ENCODE data around the gene ATF6.

DNA sequence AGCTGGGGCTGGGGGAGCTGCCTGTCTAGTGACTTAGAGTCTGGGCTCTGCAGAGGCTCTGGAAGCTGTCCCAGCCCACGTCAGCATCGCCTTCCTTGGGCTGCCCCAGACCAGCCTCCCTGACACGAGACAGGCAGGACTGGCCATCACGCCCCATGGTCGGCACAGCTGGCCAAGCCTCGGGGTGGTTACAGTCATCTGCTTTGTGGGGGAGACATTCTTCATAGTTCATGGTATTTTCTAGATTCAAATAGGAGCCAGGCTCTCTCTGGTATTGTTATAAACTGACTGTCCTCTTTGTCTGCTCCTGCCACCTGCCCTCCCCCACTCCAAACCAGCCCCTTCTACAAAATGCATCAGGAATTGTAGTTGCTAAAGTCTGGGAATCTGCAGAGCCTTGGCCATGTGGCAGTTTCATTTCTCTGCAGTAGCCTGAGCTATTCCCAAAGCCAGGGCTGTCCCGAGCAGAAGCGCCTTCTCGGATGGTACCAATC is 228.1 kb downstream of the ATF6 start:
- TF ChIP-seq, protein P1, sequence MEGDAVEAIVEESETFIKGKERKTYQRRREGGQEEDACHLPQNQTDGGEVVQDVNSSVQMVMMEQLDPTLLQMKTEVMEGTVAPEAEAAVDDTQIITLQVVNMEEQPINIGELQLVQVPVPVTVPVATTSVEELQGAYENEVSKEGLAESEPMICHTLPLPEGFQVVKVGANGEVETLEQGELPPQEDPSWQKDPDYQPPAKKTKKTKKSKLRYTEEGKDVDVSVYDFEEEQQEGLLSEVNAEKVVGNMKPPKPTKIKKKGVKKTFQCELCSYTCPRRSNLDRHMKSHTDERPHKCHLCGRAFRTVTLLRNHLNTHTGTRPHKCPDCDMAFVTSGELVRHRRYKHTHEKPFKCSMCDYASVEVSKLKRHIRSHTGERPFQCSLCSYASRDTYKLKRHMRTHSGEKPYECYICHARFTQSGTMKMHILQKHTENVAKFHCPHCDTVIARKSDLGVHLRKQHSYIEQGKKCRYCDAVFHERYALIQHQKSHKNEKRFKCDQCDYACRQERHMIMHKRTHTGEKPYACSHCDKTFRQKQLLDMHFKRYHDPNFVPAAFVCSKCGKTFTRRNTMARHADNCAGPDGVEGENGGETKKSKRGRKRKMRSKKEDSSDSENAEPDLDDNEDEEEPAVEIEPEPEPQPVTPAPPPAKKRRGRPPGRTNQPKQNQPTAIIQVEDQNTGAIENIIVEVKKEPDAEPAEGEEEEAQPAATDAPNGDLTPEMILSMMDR (IDR thresholded peaks at IDR 0.05) = no peak
- no peak for TF ChIP-seq POLR2A (IDR thresholded peaks at IDR 0.05)
